Heart left ventricle (tissue), 16 donors: Measurements from ENCODE around the gene RUFY4. TPM values are rescaled to one million over a fixed set of nuclear protein-coding genes. Genes with fewer than 3 reads are reported as not detected.

ENCODE experiments used
- ATAC-seq, 4 donors: fragments of 200-7000 bp; cut with Tn5 transposase; one replicate each; pipeline ENCODE4 v1.9.1; 2020 to 2022; ENCODE audit warnings: moderate library complexity in 4 of 4, mild to moderate bottlenecking in 3 of 4, moderate number of reproducible peaks in 1 of 4
- DNase-seq, 5 donors: peaks; one replicate each; pipeline ENCODE4 v3.0.0-alpha.2; 2020
- H3K27ac ChIP-seq, 12 donors: fragments of 200-600 bp; sonication (generic) in 4 of 12; one replicate each; pipeline versions ENCODE4 v1.5.0 to v1.8.0; 2016 to 2022; ENCODE audit warnings: mild to moderate bottlenecking in 2 of 12
- H3K27me3 ChIP-seq, 9 donors: fragments of 200-600 bp; sonication (generic) in 2 of 9; one replicate each; pipeline versions ENCODE4 v1.5.1 to v1.8.0; 2016 to 2022; ENCODE audit warnings: mild to moderate bottlenecking in 3 of 9
- H3K36me3 ChIP-seq, 9 donors: fragments of 200-600 bp; sonication (generic) in 2 of 9; one replicate each; pipeline versions ENCODE4 v1.5.0 to v1.8.0; 2018 to 2022; ENCODE audit warnings: mild to moderate bottlenecking in 2 of 9
- H3K4me1 ChIP-seq, 12 donors: fragments of 200-600 bp; sonication (generic) in 4 of 12; one replicate each; pipeline versions ENCODE4 v1.5.0 to v1.8.0; 2016 to 2022; ENCODE audit warnings: mild to moderate bottlenecking in 3 of 12
- H3K4me3 ChIP-seq, 12 donors: fragments of 200-600 bp; sonication (generic) in 4 of 12; one replicate each; pipeline versions ENCODE4 v1.5.0 to v1.8.0; 2017 to 2022; ENCODE audit warnings: mild to moderate bottlenecking in 9 of 12, moderate library complexity in 4 of 12
- H3K9me3 ChIP-seq, 12 donors: fragments of 200-600 bp; sonication (generic) in 4 of 12; one replicate each; pipeline versions ENCODE4 v1.5.0 to v1.8.0; 2016 to 2022; ENCODE audit warnings: mild to moderate bottlenecking in 1 of 12
- POLR2A ChIP-seq, 2 donors: fragments of 450-650 bp; IDR thresholded peaks; one replicate each; pipeline ENCODE4 v1.6.1; 2017; ENCODE audit warnings: antibody characterized with exemption in 2 of 2, mild to moderate bottlenecking in 2 of 2, moderate library complexity in 2 of 2
- WGBS, 4 donors: extraction: QIAGEN DNeasy Blood & Tissue Kit in 2 of 4; methylation state at CpG; one replicate each; pipeline versions ENCODE4 v1.1.5 to v1.1.7; 2013 to 2018; 5-methylcytosine and 5-hydroxymethylcytosine counted together
- intact Hi-C, 10 donors: fragments of 100-400 bp; cut with DNase I; formaldehyde crosslinking; loops; one replicate each; pipeline versions ENCODE4 v1.11.1 to v1.14.2; 2022
- polyA plus RNA-seq, 2 donors: library from polyadenylated mRNA; stranded (reverse); fragments of 200-250 nt; gene quantifications; one replicate each; pipeline ENCODE4 v1.2.3, GENCODE V29; 2013
- total RNA-seq, 9 donors: library from RNA; depleted of rRNA in 2 of 9; stranded (reverse); fragments of >200 nt in 2 of 9; fragmentation: NEBNext Ultra II Directional in 3 of 9; extraction: Animal tissue kit (Norgen Biotek cat#: 25700) in 3 of 9; gene quantifications; one replicate each; pipeline versions ENCODE4 v1.1.0 to v1.2.4, GENCODE V29; 2016 to 2023
- TF ChIP-seq, protein P1 (sequence below), 12 donors: fragments of 200-600 bp; sonication (generic) in 4 of 12; IDR thresholded peaks; one replicate each; pipeline versions ENCODE4 v1.5.0 to v1.8.0; 2018 to 2022; ENCODE audit warnings: antibody characterized with exemption in 12 of 12, mild to moderate bottlenecking in 5 of 12
- donor health status: ischemic (EF 13 %, LVEDD 7.1; RV severe dilation, severe dysfunction).
- donor health status: healthy with polysubstance abuse.
- donor health status: DM: no; HTN: yes; CAD: no.
- donor health status: DM: no; HTN: no; CAD: no.
- donor health status: ischemic (EF 25% LVEDD 6.9; RV normal size, moderate dysfunction).
- donor health status: ischemic (EF 25% LVEDD 5.7; RV mildly dilated, moderate dysfunction).
- donor health status: healthy.
- donor health status: DM: yes; HTN: yes; CAD: no.
- donor health status: ischemic (EF 35%, LVEDD 5.7; RV mildly dilated, moderate dysfunction).
- donor health status: nonischemic (EF 11% LVEDD 7.7; RV severe dilation, severe dysfunction).
- donor health status: DM: yes; HTN: yes; CAD: no.
- donor health status: PGD.
- donor health status: ischemic (EF 29% LVEDD 5.4; RV normal size, mild dysfunction).
- donor health status: nonischemic (EF 23%, LVEDD 6.1; RV moderate dilation, normal function).

Gene RUFY4
- total and polyA plus RNA-seq, 11 donors, result 0.11 to 1.0 (median 0.14) TPM; not detected in 8

DNA sequence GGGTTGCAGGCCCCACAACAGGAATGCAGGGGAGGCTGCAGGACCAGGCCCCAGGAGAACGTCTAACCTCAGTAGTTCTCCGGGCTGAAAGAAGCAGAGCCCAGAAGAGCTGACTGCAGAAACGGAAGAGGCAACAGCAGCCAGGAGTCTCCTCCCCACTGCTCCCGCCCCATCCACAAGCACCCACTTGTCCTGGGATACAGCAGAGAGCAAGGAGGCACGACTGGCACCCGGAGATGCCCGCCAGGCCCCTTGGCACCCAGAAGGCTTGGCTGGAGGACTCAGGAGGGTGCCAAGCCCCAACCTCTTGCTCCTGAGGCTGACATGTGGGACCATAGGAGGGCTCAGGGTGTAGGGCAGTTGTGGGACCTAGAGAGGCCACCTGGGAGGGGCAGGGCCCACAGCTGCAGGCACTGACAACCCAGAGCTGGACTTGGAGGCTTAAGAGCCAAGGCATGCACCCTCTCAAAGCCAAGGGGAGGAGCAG, 37.2 kb upstream of the RUFY4 start:
- Histone ChIP-seq H3K36me3 (no peaks in the 10 kb centered on the region), H3K27me3 (peaks cover 0 to 5% (median 0%) of the 10 kb centered on the region in 9 donors), H3K4me3 (no peak overlapping the region), H3K27ac (no peak overlapping the region), H3K9me3 (no peaks in the 10 kb centered on the region), H3K4me1 (peaks cover 0 to 34% (median 13%) of the 10 kb centered on the region in 12 donors)
- intact Hi-C loops, result loop anchor here in 7 of 10 donors (5.0 to 10.0 kb wide), 4 partner anchors 35 to 247 kb away; no protein-coding TSS in a partner anchor
- DNase-seq (peak in 3 of 5 donors; percentile 18 to 54 (median 29)), ATAC-seq (no peak)
- 56 to 66% (median 62%) methylated on average over 4 to 7 of the region's 7 CpGs for WGBS, 4 donors
- TF ChIP-seq POLR2A (IDR thresholded peaks at IDR 0.05), result no peak
- TF ChIP-seq, protein P1, sequence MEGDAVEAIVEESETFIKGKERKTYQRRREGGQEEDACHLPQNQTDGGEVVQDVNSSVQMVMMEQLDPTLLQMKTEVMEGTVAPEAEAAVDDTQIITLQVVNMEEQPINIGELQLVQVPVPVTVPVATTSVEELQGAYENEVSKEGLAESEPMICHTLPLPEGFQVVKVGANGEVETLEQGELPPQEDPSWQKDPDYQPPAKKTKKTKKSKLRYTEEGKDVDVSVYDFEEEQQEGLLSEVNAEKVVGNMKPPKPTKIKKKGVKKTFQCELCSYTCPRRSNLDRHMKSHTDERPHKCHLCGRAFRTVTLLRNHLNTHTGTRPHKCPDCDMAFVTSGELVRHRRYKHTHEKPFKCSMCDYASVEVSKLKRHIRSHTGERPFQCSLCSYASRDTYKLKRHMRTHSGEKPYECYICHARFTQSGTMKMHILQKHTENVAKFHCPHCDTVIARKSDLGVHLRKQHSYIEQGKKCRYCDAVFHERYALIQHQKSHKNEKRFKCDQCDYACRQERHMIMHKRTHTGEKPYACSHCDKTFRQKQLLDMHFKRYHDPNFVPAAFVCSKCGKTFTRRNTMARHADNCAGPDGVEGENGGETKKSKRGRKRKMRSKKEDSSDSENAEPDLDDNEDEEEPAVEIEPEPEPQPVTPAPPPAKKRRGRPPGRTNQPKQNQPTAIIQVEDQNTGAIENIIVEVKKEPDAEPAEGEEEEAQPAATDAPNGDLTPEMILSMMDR (IDR thresholded peaks at IDR 0.05), result no peak

DNA sequence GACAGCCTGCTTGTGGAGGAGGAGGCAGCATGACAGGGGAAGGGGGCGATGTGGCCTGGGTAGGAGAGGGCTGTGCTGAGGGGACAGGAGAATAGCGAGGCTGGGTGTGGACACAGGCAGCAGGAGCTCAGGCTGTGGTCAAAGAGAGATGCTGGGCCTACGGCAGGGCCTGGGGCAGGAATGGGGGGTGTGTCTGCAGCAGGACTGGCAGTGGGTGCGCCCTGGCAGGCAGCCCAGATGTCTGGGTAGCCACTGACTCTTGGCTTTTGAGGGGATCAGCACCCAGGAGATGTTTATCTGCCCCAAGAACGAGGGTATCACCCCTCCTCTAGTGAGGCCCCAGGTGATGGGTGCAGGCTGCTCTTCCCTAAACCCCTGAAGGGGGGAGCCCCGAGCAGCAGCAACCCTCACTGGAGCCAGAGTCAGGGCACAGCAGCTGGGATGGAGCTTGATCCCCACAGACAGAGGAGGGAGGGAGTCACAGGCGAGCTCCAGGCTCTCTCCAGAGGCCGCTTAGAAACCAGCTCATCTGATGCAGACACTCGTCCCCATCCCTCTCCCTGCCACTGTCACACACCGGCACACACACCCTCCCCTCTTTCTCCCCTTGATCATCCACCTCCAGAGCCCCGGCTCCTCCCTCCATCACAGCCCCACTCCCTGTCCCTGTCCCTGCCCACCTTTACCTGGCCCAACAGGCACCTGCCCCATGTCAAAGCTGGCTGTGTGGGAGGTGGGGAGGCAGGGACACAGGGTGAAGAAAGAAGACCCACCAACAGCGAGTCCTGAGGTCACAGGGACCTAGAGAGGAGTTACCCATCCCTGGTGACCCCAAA, 36.5 kb upstream of the RUFY4 start:
- intact Hi-C loops, result loop anchor here in 7 of 10 donors (5.0 to 10.0 kb wide), 4 partner anchors 35 to 248 kb away; no protein-coding TSS in a partner anchor
- DNase-seq (peak in 3 of 5 donors; percentile 24 to 46 (median 26)), ATAC-seq (no peak)
- no peak overlapping the region for H3K4me3 ChIP-seq
- TF ChIP-seq, protein P1 (IDR thresholded peaks at IDR 0.05), result no peak
- no peak for TF ChIP-seq POLR2A (IDR thresholded peaks at IDR 0.05)
- peaks cover 0 to 28% (median 13%) of the 10 kb centered on the region in 12 donors for H3K4me1 ChIP-seq
- H3K27ac ChIP-seq, result no peak overlapping the region
- 80 to 89% (median 88%) methylated on average over 11 to 12 of the region's 12 CpGs for WGBS, 4 donors
- no peaks in the 10 kb centered on the region for H3K9me3 ChIP-seq
- peaks cover 0 to 5% (median 0%) of the 10 kb centered on the region in 9 donors for H3K27me3 ChIP-seq
- no peaks in the 10 kb centered on the region for H3K36me3 ChIP-seq

DNA sequence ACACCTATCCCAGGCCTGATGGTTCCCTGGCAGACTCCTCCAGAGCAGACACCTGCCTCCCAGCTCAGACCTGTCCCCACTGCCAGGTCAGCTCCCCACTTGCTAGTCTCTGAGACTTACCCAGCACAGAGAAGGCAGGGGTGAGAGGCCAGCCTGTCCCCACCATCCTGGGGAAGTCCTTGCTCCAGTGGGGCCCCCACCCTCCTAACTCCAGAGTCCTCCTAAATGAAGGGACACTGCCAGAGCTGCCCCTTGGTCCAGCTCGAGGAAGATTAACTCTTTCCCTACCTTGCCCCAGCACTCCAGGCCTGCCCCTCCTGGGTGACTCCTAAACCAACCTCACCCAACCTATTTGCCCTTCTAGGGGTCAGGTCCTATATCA, 35.9 kb upstream of the RUFY4 start:
- Histone ChIP-seq H3K36me3 (no peaks in the 10 kb centered on the region), H3K27me3 (peaks cover 0 to 5% (median 0%) of the 10 kb centered on the region in 9 donors), H3K27ac (no peak overlapping the region), H3K4me1 (peaks cover 0 to 24% (median 13%) of the 10 kb centered on the region in 12 donors), H3K4me3 (no peak overlapping the region), H3K9me3 (no peaks in the 10 kb centered on the region)
- 44 to 71% (median 57%) methylated on average over 1 of the region's 1 CpG for WGBS, 4 donors
- intact Hi-C loops, result loop anchor here in 7 of 10 donors (5.0 to 10.0 kb wide), 4 partner anchors 36 to 248 kb away; no protein-coding TSS in a partner anchor
- TF ChIP-seq, protein P1 (IDR thresholded peaks at IDR 0.05), result no peak
- no peak for TF ChIP-seq POLR2A (IDR thresholded peaks at IDR 0.05)
- ATAC-seq (no peak), DNase-seq (peak in 1 of 5 donors; percentile 14)
